ENCODE measurements around the gene MORN4. TPM values are rescaled to one million over a fixed set of nuclear protein-coding genes. Genes with fewer than 3 reads are reported as not detected.

MORN4 gene
- total RNA-seq, 1 experiment from 2014 or later: 14.5 TPM

GRCh38 chr10:97664282-97664850 is 31.1 kb upstream of the MORN4 start:
- Mint-ChIP-seq H3K9me3 (ENCODE audit: unreplicated experiment) (no peaks in the 10 kb centered on the region), H3K4me3 (ENCODE audit: unreplicated experiment) (no peak overlapping the region), H3K4me1 (ENCODE audit: insufficient read depth, unreplicated experiment) (peaks cover 4% of the 10 kb centered on the region), H3K36me3 (ENCODE audit: insufficient read depth, unreplicated experiment) (peaks cover 76% of the 10 kb centered on the region), H3K27me3 (ENCODE audit: insufficient read depth, unreplicated experiment) (no peaks in the 10 kb centered on the region), H3K27ac (ENCODE audit: low read depth, unreplicated experiment) (no peak overlapping the region)
- ChIA-PET POLR2A (interaction anchor here (0.6 to 2.0 kb wide), 6 partner anchors 9 to 1787 kb away, joined by 3 to 9 read pairs (median 3); partner anchors contain the start of genes PI4K2A and ZFYVE27), CTCF (interaction anchor here (0.9 to 1.0 kb wide), 2 partner anchors 15 to 67 kb away, joined by 3 to 5 read pairs; no protein-coding TSS in a partner anchor)
- TF ChIP-seq CTCF (IDR thresholded peaks at IDR 0.05; ENCODE audit: unreplicated experiment): no peak
- BruUV-seq (replicated peaks): no TSS peak
- intact Hi-C loops (cut with micrococcal nuclease): no loop called here
- DNase-seq (ENCODE audit: unreplicated experiment): no peak

- peak; percentile 48 for DNase-seq (ENCODE audit: unreplicated experiment)
- POLR2A ChIA-PET: interaction anchor here (0.5 to 1.3 kb wide), 5 partner anchors 8 to 521 kb away, joined by 3 to 9 read pairs (median 3); partner anchors contain the start of genes ANKRD2 and PI4K2A
- Mint-ChIP-seq H3K4me3 (ENCODE audit: unreplicated experiment) (no peak overlapping the region), H3K4me1 (ENCODE audit: insufficient read depth, unreplicated experiment) (peaks cover 5% of the 10 kb centered on the region), H3K27ac (ENCODE audit: low read depth, unreplicated experiment) (no peak overlapping the region), H3K36me3 (ENCODE audit: insufficient read depth, unreplicated experiment) (peaks cover 84% of the 10 kb centered on the region), H3K9me3 (ENCODE audit: unreplicated experiment) (no peaks in the 10 kb centered on the region), H3K27me3 (ENCODE audit: insufficient read depth, unreplicated experiment) (no peaks in the 10 kb centered on the region)
- intact Hi-C loops (cut with micrococcal nuclease): no loop called here
- BruUV-seq (replicated peaks): no TSS peak
- TF ChIP-seq CTCF (IDR thresholded peaks at IDR 0.05; ENCODE audit: unreplicated experiment): no peak
- CTCF ChIA-PET: no interaction called here
Measured at GRCh38 chr10:97659589-97659988, 26.3 kb upstream of the MORN4 start.

- intact Hi-C loops (cut with micrococcal nuclease): no loop called here
- Mint-ChIP-seq H3K27ac (ENCODE audit: low read depth, unreplicated experiment) (no peak overlapping the region), H3K36me3 (ENCODE audit: insufficient read depth, unreplicated experiment) (peaks cover 80% of the 10 kb centered on the region), H3K27me3 (ENCODE audit: insufficient read depth, unreplicated experiment) (no peaks in the 10 kb centered on the region), H3K4me3 (ENCODE audit: unreplicated experiment) (no peak overlapping the region), H3K9me3 (ENCODE audit: unreplicated experiment) (no peaks in the 10 kb centered on the region), H3K4me1 (ENCODE audit: insufficient read depth, unreplicated experiment) (peaks cover 14% of the 10 kb centered on the region)
- ChIA-PET POLR2A (no interaction called here), CTCF (no interaction called here)
- DNase-seq (ENCODE audit: unreplicated experiment): no peak
- no peak for TF ChIP-seq CTCF (IDR thresholded peaks at IDR 0.05; ENCODE audit: unreplicated experiment)
- BruUV-seq (replicated peaks): no TSS peak
Measured at GRCh38 chr10:97656777-97657176, 23.5 kb upstream of the MORN4 start.

GRCh38 chr10:97651773-97652172 is 18.5 kb upstream of the MORN4 start:
- ChIA-PET CTCF (interaction anchor here (0.6 to 0.9 kb wide), 2 partner anchors 79 to 187 kb away, joined by 4 to 5 read pairs; partner anchors contain the start of gene ANKRD2), POLR2A (interaction anchor here (1.3 to 4.3 kb wide), 5 partner anchors 10 to 37 kb away, joined by 5 to 53 read pairs (median 12); partner anchors contain the start of genes AVPI1 and PI4K2A)
- H3K27me3 Mint-ChIP-seq (ENCODE audit: insufficient read depth, unreplicated experiment): no peaks in the 10 kb centered on the region
- no peak overlapping the region for H3K4me3 Mint-ChIP-seq (ENCODE audit: unreplicated experiment)
- peak; percentile 98 for DNase-seq (ENCODE audit: unreplicated experiment)
- peak overlapping the region; percentile 97 for H3K27ac Mint-ChIP-seq (ENCODE audit: low read depth, unreplicated experiment)
- BruUV-seq (replicated peaks): no TSS peak
- intact Hi-C loops (cut with micrococcal nuclease): no loop called here
- TF ChIP-seq CTCF (IDR thresholded peaks at IDR 0.05; ENCODE audit: unreplicated experiment): no peak
- peaks cover 26% of the 10 kb centered on the region for H3K4me1 Mint-ChIP-seq (ENCODE audit: insufficient read depth, unreplicated experiment)
- H3K9me3 Mint-ChIP-seq (ENCODE audit: unreplicated experiment): no peaks in the 10 kb centered on the region
- H3K36me3 Mint-ChIP-seq (ENCODE audit: insufficient read depth, unreplicated experiment): peaks cover 73% of the 10 kb centered on the region
